BE2C (cell line): ENCODE measurements around the gene TTC33.

Experiments used
- DNase-seq: peaks from one replicate; pipeline ENCODE4 v3.0.0-alpha.2; 2020
- H3K27me3 ChIP-seq: fragments of 250-450 bp; sonication (Bioruptor Pico); 2 replicates; pipeline ENCODE4 v1.5.1; 2020; ENCODE audit warnings: mild to moderate bottlenecking
- H3K36me3 ChIP-seq: fragments of 250-450 bp; sonication (Bioruptor Pico); 2 replicates; pipeline ENCODE4 v1.5.1; 2020; ENCODE audit warnings: mild to moderate bottlenecking
- H3K4me1 ChIP-seq: fragments of 250-450 bp; sonication (Bioruptor Pico); 2 replicates; pipeline ENCODE4 v1.5.1; 2020
- H3K4me3 ChIP-seq: 2 replicates; pipeline ENCODE4 v1.5.1; 2011; ENCODE audit warnings: low read depth, low read length
- H3K9me3 ChIP-seq: fragments of 250-450 bp; sonication (Bioruptor Pico); 2 replicates; pipeline ENCODE4 v1.5.1; 2020
- CTCF ChIP-seq: IDR thresholded peaks from 2 replicates; pipeline ENCODE4 v1.5.1; 2012; ENCODE audit warnings: mild to moderate bottlenecking, low read depth, low read length

The TTC33 gene

GRCh38 chr5:40560474-40561110 is 195.2 kb downstream of the TTC33 start:
- Histone ChIP-seq H3K27me3 (no peaks in the 10 kb centered on the region), H3K36me3 (no peaks in the 10 kb centered on the region), H3K4me1 (no peaks in the 10 kb centered on the region), H3K4me3 (no peak overlapping the region), H3K9me3 (no peaks in the 10 kb centered on the region)
- DNase-seq, result no peak
- TF ChIP-seq CTCF, result no peak

GRCh38 chr5:40559306-40559705 is 196.5 kb downstream of the TTC33 start:
- no peak for DNase-seq
- TF ChIP-seq CTCF, result no peak

GRCh38 chr5:40557501-40557900 is 198.3 kb downstream of the TTC33 start:
- Histone ChIP-seq H3K36me3 (no peaks in the 10 kb centered on the region), H3K9me3 (no peaks in the 10 kb centered on the region), H3K4me3 (no peak overlapping the region), H3K27me3 (no peaks in the 10 kb centered on the region), H3K4me1 (no peaks in the 10 kb centered on the region)
- no peak for TF ChIP-seq CTCF
- no peak for DNase-seq

More at GRCh38 chr5:40559306-40559705, 196.5 kb downstream of the TTC33 start:
- no peaks in the 10 kb centered on the region for H3K9me3 ChIP-seq
- H3K36me3 ChIP-seq, result no peaks in the 10 kb centered on the region
- no peaks in the 10 kb centered on the region for H3K4me1 ChIP-seq
- H3K27me3 ChIP-seq, result no peaks in the 10 kb centered on the region
- H3K4me3 ChIP-seq, result no peak overlapping the region

- H3K4me3 ChIP-seq, result no peak overlapping the region
- H3K9me3 ChIP-seq, result no peaks in the 10 kb centered on the region
- no peaks in the 10 kb centered on the region for H3K36me3 ChIP-seq
- H3K4me1 ChIP-seq, result no peaks in the 10 kb centered on the region
- no peak for TF ChIP-seq CTCF
- DNase-seq, result no peak
- H3K27me3 ChIP-seq, result no peaks in the 10 kb centered on the region
These were observed 198.9 kb downstream of the TTC33 start for GRCh38 chr5:40556811-40557210.

- TF ChIP-seq CTCF, result no peak
- no peak for DNase-seq
- H3K27me3 ChIP-seq, result no peaks in the 10 kb centered on the region
- H3K36me3 ChIP-seq, result no peaks in the 10 kb centered on the region
- H3K4me3 ChIP-seq, result no peak overlapping the region
- H3K9me3 ChIP-seq, result no peaks in the 10 kb centered on the region
- H3K4me1 ChIP-seq, result no peaks in the 10 kb centered on the region
These were observed 199.9 kb downstream of the TTC33 start for GRCh38 chr5:40555886-40556285.

- Histone ChIP-seq H3K4me1 (no peaks in the 10 kb centered on the region), H3K27me3 (no peaks in the 10 kb centered on the region), H3K4me3 (no peak overlapping the region), H3K9me3 (no peaks in the 10 kb centered on the region), H3K36me3 (no peaks in the 10 kb centered on the region)
- no peak for TF ChIP-seq CTCF
- no peak for DNase-seq
These were observed 200.9 kb downstream of the TTC33 start for GRCh38 chr5:40554813-40555212.
